HG02852 (cell line): ENCODE data around the gene SORCS2.

Source experiments
- ATAC-seq: cut with Tn5 transposase; IDR thresholded peaks from one replicate; pipeline ENCODE4 v1.9.1; 2021; ENCODE audit warnings: mild to moderate bottlenecking, moderate library complexity; ENCODE audit not compliant: unreplicated experiment

SORCS2 gene

DNA sequence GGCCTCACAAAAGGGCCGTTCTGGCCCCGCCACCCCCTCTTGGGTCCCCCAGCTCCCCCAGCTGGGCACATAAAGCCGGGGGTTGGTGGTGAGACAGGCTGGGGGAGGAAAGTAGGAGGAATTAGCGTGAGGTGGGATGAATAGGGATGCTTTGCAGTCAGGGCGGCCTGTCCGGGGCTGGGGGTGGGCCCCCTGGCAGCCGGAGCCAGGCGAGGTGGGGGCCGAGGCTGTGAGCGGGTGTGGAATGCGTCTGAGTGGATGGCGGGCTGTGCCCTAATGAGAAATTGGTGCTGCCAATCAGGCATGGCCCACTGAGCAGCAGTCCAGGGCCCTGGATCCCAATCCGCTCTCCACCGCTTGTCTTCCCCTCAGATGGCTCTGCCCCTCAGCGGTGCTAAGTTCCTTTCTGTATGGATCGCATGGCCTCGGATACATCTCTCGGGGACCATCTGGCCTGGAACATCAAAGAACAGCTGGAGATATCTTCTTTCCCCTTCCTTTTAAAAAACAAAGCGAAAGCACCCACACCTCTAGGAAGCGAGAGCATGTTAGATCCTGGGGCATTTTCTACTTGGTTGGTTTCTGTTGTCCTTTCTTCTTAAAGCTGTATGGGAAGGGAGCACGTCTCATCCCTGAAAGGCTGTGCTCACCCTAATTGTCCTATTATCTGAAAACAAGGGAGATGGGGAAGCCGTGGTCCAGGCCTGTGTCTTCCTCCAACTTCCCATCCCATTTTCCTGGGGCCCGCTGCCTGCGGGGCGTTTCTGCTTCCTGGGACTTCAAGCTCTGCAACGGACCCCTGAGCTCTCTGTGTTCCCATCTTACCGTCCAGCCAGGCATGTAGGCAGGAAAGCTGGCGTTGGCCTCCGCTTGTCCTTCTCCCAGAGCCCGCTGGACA lies 106.9 kb downstream of the SORCS2 start:
- ATAC-seq, result no peak

DNA sequence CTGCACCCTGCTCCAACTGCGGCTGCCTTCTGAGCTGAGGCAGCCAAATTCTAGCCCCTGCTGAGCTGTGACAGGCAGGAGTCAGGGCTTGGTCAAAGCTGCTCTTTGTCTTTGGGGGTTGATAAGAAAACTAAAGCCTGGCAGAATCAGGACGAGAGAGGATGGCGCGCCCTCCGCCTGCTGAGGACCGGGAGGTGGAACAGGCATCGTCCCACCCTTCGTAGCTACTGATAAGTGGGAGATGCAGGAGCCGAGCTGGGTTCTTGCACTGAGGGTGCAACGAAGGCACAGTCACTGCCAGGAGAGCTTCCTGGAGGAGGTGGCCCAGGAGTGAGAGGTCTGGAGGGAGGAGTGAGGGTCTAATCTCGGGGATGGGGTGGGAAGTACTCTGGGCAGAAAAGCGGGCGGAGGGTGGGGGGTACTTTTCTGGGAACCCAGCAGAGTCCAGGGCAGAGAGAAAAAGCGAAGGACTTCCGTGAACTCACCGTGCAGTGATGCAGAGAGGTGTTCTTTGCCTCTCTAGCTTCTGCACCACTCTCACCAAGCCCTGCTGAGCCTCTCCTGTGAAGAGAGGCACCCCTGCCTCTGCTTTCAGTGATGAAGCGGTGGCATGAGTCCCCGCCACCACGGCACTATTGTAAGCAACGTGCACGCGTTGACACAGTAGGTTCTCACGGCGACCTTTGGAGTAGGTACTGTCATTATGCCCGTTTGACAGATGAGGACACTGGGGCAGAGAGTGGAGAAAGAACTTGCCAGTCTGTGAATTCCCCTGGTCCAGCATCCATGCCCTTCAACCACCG lies 107.8 kb downstream of the SORCS2 start:
- ATAC-seq, result no peak

DNA sequence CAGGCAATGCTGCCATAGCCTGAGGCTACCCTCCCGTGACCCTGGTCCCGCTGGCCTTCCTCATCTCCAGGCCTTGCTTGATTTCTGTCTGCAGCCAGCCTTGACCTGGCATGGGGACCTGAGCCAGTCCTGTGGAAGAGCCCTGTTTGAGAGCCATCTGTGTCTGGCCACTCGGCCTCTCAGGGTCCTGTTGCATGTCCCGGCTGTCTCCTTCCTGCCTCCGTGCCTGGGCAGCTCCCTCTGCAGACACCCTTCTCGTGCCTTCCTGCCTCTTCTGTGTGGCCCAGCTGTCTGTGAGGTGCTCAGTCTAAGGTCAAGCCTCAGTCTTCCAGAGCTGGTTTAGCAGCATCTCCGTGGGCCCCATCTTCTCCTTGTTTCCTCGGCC lies 108.4 kb downstream of the SORCS2 start:
- no peak for ATAC-seq

DNA sequence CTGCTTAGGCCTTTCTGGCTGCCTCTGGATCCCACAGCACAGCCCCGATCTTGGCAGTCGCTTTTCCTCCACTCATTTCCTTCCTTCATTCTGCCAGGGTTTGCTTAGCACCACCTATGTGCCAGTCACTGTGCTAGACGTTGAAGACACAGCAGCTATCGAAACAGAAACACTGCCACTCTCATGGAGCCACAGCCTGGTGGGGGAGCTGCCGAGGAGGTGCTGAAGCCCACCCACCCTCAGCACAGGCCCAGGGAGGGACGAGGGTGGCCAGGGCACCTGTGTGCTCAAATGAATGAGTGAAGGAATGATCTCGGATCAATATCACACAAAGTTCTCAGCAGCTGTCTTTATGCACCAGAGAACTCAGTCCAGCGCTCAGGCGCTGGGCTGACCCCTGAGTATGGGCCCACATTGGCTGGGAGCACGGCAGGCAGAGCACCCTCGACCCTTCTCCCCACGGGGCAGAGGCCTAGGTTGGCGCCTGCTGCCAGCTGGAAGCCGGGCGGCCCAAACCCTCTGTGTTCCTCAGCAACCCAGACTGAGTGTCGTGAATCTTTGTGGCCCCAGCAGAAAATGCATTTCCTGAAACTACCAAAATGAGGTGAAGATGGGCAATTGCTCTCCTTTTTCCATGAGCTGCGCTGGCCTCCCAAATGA lies 108.9 kb downstream of the SORCS2 start:
- ATAC-seq, result no peak

DNA sequence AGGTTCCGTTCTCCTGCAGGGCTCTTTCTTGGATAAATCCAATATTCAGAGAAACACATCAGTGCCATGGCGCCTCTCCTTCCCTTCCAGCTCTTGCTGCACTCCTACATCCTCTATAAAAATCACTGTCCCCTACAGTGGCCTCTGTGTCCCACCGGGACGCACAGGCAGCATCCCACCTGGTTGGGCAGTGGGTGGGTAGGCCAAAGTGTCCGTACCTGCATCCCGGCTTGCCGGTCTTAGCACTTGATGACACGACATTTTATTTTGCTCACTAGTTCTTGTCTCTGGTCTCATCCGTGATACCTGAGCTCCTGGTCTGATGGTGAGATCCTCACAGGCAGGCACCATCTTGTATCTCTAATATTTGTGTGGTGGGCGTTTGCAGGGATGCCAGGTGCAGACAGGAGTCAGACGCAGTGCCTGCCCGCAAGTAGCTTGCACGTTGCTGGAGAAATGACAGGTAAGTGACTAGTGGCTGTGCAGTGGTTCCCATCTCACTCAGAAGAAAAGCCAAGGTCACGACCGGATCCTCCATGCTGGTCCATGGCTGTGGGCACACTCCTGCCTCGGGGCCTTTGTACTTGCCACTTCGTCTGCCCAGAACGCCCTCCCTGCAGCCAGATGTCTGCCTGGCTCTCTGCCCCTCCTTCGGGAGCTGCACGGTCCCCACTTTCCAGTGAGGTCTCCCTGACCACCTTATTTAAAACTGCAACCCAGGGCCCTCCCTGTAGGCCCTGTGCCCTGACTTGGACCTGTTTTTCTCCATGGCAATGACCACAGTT lies 109.7 kb downstream of the SORCS2 start:
- ATAC-seq, result no peak

DNA sequence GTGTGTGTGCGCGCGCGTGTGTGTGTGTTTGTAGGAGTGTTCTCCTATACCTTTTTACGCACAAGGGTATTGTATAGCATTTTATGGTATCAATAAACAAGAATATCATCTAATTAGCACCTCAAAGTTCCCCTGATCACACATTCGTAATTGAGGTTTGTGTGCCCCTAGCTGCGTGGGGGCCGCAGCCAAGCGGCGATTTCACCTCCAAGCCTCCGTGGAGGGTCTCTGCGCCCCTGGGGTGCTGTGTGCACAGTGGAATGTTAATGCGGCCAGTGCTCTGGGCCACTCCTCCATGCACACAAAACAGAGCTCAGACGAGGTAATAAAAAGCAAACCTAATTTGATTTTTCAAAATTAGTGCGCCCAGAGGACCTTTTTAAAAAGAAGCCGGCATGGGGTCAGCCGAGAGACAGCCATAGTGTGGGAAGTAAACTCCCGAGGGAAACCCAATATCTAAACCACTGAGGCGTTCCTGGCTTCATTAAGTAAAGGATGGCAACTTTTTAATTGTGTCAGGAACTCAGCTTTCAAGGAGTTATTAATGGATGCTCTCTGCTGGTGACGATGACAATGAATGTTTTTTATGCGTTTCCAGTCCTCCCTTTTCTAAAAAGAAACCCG lies 110.6 kb downstream of the SORCS2 start:
- no peak for ATAC-seq

DNA sequence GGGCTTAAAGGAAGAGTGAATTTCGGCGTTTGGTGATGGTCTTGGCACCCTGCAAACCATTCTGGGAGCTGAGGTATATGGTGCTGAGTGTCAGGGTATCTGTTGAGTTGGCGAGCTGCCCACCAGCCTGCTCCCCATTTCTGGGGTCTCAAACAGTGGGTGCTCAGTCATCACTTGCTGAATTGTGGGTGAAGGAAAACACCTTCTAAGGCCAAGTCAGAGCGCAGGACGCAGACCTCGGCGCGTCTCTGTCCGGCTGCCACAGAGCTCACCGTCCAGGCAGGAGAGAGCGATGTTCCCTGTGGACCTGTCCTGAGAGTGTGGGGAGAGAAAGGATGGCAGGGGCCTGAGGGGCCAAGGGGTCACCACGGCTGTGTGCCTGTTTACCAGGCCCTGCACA lies 111.2 kb downstream of the SORCS2 start:
- ATAC-seq, result no peak

DNA sequence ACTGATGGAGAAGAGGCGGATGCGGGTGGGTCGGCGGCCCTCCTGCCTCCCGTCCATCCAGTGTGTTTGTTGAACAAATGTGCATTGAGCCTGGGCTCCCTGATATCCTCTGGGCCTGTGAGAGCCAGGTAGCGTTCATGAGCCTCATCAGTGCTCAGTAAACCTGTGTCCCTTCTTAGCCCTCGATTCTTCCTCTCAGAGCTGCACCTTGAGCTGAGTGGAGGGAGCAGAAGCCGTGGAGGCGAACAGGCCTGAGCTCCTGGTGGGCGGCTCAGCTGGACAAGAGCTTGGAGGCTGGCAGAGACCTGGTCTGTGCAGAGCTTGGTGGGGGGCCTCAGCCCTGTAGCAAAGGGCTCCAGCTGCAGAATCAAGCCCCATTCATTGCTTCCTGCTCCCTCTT lies 112.1 kb downstream of the SORCS2 start:
- no peak for ATAC-seq

DNA sequence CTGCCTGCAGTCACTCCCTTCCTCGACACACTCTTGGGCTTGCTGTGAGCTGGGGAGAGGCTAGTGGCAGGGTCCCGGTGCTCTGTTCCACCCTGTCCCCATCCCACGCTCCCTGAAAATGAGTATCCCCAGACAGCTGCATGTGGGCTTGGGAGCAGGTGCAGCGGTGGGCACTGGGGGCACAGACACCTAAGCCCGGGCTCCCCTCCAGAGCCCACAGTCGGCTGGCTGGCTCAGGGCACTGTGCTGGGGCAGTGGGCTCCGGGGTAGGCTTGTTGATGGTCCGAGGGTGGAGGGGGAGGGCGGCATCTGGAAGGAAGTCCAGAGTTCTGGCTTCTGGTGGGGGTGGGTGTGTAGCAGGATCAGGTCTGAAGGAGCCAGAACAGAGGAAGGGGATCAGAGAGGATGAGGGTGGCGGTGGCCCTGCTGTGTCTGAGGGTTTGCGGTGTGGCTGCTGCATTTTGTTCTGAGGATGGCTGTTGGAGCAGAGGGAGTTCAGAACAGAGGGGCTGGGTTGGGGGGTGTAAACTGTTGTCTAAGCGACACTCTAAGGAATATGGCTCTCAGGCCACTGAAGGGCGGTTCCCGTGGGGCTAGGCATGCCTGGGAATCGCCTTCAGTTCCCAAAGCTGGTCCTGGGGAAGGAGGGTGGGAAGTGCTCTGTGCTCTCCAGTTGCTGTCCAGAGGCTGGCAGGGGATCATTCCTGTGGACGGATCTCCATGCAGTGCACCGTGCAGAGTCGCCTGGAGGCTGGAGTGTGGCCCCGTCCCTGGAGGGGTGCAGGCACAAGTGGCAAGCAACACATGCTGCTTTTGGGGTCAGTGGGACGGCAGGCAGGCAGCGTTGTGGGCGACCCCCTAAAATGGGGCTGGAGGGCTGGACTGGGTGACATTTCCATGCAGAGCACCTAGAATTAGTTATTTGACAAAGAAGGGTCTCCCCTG lies 114.0 kb downstream of the SORCS2 start:
- ATAC-seq, result no peak

DNA sequence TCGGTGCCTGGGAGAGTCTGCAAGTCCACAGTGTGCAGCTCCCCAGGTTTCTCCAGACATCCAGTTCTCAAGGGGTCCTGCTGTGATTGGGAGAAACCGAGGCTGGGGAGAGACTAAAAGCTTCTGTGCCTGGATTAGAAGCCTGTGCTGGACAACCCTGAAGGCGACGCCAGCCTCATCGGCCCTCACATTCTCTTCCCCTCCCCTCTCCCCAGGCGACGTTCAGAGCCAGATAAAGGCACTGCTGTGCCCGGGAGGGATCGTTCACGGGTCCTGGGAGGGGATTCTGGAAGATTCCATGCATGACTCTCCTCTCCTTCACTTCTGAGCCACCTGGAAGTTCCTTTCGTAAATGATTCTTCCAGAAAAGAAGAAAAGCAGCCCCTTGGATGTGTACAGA lies 114.6 kb downstream of the SORCS2 start:
- ATAC-seq, result no peak

DNA sequence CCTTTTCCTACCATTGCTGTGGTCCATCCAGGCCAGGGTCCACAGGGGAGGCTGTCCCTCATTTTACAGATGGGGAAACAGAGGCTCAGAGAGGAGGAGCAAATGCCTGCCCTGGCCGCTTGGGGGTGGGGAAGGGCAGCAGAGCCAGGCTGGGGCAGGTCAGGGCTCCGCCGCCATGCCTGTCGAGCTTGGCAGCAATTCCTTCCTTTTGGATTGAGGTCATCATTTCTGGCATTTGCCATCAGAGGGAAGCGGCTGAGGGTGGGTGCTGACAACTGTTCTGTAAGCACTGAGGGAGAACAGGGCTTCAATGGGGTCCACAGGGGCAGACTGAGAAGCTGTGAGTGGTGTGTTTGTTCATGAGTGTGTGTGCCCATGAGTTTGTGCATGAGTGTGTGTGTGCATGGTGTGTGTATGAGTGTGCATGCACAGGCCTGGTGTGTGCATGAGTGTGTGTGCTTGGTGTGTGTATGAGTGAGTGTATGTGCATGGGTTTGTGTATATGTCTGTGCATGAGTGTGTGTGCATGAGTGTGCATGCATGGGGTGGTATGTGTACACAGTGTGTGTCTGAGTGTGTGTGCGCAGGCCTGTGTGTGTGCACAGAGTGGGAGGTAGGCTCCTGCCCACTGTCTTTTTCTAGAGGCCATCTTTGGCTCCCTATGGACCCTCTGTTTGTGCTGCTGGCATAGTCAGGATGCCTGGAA lies 115.2 kb downstream of the SORCS2 start:
- ATAC-seq, result no peak

DNA sequence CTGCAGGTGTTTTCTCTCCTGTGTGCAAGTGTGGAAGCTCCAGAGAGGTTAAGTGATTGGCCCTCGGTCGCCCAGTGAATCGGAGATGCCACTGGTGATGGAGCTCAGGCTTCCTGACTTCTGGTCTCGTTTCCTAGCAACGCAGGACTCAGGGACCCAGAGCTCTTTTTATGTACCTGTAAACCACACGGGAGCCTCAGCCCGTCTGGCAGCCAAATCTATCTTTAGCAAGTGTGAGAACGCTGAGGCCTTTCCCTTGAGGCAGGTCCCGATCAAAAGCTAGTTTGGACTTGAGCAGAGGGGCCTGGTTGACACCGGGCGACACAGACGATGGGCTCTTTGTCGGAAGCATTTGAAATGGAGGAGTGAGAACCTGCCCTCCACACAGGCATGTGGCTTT lies 116.8 kb downstream of the SORCS2 start:
- no peak for ATAC-seq

DNA sequence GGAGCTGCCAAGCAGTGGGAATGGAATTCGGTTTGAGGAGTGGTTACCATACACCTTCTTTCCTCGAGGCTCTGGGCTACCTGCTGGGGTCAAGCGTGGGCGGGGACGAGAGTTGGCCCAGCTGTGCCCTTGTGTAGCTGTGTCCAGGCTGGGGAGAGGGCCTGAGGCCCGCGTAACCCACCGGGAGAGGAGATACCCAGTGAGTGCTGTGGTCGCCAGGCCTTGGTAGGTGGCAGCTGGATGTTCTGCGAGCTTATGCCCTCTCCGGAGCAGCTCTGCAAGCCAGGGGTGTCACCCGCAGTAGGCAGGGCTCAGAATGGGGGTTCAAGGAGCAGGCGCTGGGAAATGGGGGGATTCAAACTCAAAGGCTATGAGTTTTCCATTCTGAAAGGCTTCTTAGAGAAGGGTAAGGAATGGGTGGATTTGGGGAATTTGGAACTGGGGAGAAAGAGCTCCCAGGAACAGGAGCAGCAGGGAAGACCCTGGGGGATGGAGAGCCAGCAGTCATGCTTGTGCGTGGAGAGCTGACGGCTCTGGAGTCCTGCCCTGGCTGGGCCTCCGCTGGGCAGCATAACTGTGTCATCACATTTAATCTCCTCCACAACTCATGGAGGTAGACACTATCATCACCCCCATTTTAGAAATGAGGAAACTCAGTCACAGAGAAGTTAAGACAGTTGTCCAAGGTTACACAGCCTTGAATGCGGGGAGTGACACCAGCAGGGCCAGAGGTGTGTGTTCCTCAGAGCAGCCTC lies 117.5 kb downstream of the SORCS2 start:
- ATAC-seq, result no peak

DNA sequence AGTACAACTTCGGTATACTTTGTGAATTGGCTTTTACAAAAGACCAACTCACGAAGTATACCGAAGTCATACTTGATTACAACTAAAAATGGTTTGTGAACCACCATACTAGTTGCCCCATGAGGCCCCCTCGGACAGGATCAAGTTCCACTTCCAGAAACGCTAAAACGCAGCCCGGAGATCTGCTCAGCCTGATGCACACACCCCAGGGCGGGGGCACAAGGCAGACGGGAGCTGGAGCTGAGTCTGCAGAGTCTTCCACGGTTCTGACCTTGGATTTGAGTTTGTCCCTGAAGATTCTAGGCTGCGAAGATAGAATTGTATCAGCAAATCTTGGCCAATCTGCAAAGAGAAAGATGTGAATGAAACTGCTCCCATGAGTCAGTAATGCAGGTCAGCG lies 118.1 kb downstream of the SORCS2 start:
- no peak for ATAC-seq

DNA sequence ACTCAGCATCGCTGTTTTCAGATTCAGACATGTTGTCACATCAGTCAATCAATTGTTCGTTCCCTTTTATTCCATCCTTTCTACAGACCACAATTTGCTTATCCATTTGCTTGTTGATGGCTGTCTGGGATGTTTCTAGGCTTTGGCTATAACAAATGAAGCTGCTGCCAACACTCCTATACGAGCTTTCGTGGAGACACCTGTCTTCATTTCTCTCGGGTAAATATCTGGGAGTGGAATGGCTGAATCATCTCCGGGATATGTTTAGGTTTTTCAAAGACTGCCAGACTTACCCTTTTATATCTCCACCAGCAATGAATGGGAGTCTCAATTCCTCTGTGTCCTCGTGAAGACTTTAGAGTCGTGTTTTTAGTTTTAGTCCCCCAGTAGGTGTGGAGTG lies 118.9 kb downstream of the SORCS2 start:
- no peak for ATAC-seq

DNA sequence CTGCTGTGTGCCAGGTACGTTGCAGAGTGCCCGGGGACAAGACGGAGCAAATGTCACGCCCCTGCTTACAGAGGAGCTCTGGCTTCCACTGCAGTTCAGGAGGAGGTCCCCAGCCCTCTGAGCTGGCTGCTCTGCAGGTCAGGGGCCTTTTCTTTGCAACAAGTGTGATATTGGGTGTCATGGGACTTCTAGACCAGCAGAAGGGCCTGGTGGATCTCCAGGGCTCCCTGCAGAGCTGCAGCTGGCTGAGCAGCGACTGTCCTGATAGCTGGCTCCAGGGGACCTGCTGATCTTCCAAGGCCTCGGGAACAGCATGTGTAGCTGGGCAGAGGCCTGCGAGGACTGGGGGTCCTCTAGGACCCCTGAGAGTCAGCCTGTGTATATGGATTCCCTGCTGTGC lies 120.4 kb downstream of the SORCS2 start:
- no peak for ATAC-seq

DNA sequence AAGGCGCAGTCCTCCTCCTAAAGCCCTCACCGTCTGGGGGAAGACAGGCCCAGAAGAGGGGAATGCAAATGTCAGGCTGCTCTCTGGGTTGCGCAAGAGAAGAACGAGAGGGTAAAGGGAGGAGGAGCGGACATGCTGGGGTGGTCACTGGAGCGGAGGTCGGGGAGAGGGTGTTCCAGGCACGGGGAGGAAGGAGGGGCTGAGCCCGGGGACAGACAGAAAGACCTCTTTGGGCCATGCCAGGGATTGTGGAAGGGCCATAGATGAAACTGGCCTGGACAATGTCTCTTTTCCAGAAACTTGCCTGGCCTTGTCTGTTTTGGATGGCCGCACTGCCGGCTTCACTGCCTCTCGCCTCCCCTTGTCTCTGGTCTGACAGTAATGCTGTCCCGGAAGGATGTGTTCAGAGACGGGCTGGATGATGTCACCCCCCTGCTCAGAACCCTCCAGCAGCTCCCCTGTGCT lies 121.0 kb downstream of the SORCS2 start:
- ATAC-seq, result no peak

DNA sequence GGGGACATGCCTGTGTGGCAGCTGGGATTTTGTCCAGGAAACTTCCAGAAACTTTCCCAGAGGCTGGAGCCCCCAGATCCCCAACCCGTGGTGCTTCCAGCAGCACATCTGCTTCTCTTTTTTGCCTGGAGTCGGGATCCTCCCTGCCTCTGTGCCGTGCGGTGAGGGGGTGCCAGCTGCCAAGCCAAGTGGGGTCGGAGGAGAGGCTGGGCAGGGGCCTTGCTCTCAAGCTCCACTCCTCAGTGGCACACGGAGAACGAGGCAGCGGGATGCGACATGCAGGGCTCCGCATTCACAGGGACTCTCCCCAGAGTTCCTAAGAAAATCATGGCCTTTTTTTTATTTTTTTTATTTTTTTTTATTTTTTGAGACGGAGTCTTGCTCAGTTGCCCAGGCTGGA lies 121.7 kb downstream of the SORCS2 start:
- no peak for ATAC-seq
